Neutrophil (primary cell): ENCODE results near the gene GNG14.

Experiments used
- H3K27ac ChIP-seq: fragments of 200-600 bp; sonication (generic); 2 replicates; pipeline ENCODE4 v1.5.1; 2016; ENCODE audit warnings: mild to moderate bottlenecking, moderate library complexity
- H3K27me3 ChIP-seq: fragments of 200-600 bp; sonication (generic); 2 replicates; pipeline ENCODE4 v1.6.0; 2016; ENCODE audit warnings: mild to moderate bottlenecking
- H3K36me3 ChIP-seq: fragments of 200-600 bp; sonication (generic); 2 replicates; pipeline ENCODE4 v1.5.1; 2017
- H3K4me1 ChIP-seq, 2 experiments: fragments of 200-600 bp in 1 of 2; sonication (generic) in 1 of 2; 1 replicate in 1 of 2; 2 replicates in 1 of 2; pipeline versions ENCODE4 v1.5.1 to v1.6.1; 2013 to 2016; ENCODE audit warnings: low read depth in 1 of 2, low read length in 1 of 2, mild to moderate bottlenecking in 1 of 2, moderate library complexity in 1 of 2; ENCODE audit not compliant: control insufficient read depth in 1 of 2, insufficient read depth in 1 of 2
- H3K4me3 ChIP-seq, 2 experiments: fragments of 200-600 bp in 1 of 2; sonication (generic) in 1 of 2; 1 replicate in 1 of 2; 2 replicates in 1 of 2; pipeline ENCODE4 v1.5.1; 2013 to 2016; ENCODE audit warnings: low read depth in 1 of 2, low read length in 1 of 2, mild to moderate bottlenecking in 1 of 2, moderate library complexity in 1 of 2
- H3K9me3 ChIP-seq: fragments of 200-600 bp; sonication (generic); 2 replicates; pipeline ENCODE4 v1.5.1; 2016
- CTCF ChIP-seq: fragments of 200-600 bp; sonication (generic); IDR thresholded peaks from 2 replicates; pipeline ENCODE4 v1.5.1; 2016; ENCODE audit warnings: antibody characterized with exemption

The GNG14 gene

DNA sequence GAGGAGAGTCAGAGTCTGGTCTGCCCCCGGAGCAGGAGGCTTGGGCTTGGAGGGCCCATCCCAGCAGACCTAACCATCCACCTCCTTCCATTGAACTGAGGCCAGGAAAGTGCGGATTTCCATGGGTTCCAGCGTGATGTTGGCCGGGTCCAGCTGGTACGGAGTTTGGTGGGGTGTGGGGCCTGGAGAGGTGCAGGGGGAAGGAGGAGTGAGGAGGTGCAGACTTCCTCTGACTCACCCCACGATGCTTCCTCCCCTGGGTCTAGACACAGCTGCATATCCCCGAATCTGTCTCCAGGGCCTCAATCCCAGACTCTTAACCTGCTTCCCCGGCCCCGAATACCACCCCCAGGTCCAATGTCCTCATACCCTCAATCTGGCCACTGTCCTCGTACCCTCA is 41.2 kb upstream of the GNG14 start:
- Histone ChIP-seq H3K36me3 (peaks cover 78% of the 10 kb centered on the region), H3K27ac (peak overlapping the region; percentile 22), H3K4me1 (peaks cover 13 to 22% of the 10 kb centered on the region in 2 experiments), H3K4me3 (no peak overlapping the region), H3K27me3 (no peaks in the 10 kb centered on the region), H3K9me3 (no peaks in the 10 kb centered on the region)
- TF ChIP-seq CTCF, result no peak

DNA sequence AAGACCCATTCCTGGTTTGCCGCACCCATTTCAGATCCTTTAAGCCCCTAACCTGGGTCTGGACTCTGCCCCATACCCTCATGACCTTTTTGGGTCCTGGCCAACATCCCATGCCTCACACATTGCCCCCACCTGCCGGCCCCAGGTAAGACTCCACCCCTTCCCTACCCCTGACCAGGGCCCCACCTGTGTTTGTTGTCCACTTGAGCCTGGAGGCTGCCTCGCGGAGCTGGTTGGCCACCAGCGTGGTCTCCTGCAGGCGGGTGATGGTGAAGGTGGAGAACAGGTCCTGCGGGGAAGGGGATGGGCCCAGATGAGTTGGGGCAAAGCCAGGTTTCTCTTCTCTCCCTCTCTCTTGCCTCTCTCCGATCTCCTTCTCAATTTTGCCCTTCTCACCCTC is 40.8 kb upstream of the GNG14 start:
- Histone ChIP-seq H3K27ac (no peak overlapping the region), H3K27me3 (no peaks in the 10 kb centered on the region), H3K4me3 (no peak overlapping the region), H3K4me1 (peaks cover 13 to 22% of the 10 kb centered on the region in 2 experiments), H3K36me3 (peaks cover 83% of the 10 kb centered on the region), H3K9me3 (no peaks in the 10 kb centered on the region)
- no peak for TF ChIP-seq CTCF

DNA sequence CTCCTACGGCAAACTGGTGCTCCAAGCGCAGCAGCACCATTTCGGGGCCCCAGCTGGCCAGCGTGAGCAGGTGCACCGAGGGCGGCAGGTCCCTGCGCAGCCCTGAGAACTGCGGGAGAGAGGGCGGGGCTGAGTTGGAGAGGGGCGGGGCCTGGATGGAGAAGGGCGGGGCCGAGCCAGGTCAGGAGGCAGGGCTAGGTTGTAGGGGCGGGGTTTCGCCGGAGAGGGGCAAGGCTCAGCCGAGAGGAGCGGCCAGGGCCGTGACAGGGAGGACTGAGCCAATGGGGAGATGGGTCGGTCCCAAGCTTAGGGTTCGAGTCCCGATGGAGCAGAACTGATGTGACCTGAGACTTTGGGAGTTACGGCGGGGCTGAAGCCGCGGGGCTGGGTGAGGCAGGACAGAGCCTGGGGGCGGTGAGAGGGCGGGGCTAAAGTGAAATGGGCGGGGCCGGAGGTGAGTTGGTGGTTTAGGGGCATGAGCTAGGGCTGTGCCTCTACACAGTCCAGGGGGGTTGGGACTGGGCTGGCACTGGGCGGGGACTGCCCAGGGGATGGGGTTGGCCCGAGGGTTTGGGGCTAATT is 40.2 kb upstream of the GNG14 start:
- Histone ChIP-seq H3K4me1 (peaks cover 13 to 22% of the 10 kb centered on the region in 2 experiments), H3K4me3 (peak overlapping the region in 1 of 2 experiments; percentile 37), H3K9me3 (no peaks in the 10 kb centered on the region), H3K27me3 (no peaks in the 10 kb centered on the region), H3K27ac (no peak overlapping the region), H3K36me3 (peaks cover 88% of the 10 kb centered on the region)
- no peak for TF ChIP-seq CTCF

- Histone ChIP-seq H3K27me3 (no peaks in the 10 kb centered on the region), H3K4me1 (peaks cover 13 to 22% of the 10 kb centered on the region in 2 experiments), H3K27ac (no peak overlapping the region), H3K9me3 (no peaks in the 10 kb centered on the region), H3K4me3 (no peak overlapping the region), H3K36me3 (peaks cover 92% of the 10 kb centered on the region)
- TF ChIP-seq CTCF, result no peak
These were observed 39.7 kb upstream of the GNG14 start for GRCh38 chr19:12648088-12648487.

DNA sequence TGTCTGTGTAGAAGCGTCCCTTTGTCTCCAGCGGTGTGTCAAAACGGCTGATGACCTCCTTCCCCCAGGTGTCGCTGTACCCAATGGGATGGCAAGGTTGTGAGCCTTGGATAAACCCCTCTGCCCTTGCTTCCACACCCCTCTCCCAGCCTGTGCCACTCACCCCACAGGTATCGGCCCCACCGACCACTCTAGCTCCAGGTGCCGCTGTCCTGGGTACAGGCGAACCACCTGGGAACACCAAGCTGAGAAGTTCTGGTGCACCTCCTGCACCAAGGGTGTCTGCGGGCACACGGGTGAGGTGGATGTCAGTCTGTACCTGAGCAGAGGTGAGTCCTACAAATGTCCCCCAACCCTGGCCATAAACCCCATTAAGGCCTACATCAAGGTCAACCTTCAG is 37.9 kb upstream of the GNG14 start:
- no peaks in the 10 kb centered on the region for H3K27me3 ChIP-seq
- H3K4me1 ChIP-seq, result peaks cover 13 to 22% of the 10 kb centered on the region in 2 experiments
- peaks cover 93% of the 10 kb centered on the region for H3K36me3 ChIP-seq
- H3K9me3 ChIP-seq, result no peaks in the 10 kb centered on the region
- H3K4me3 ChIP-seq, result no peak overlapping the region
- no peak for TF ChIP-seq CTCF
- no peak overlapping the region for H3K27ac ChIP-seq
